ENCODE measurements around the gene NGFR.

Gene NGFR

GRCh38 chr17:49494986-49495841 is at the start of gene NGFR:
NGFR (plus strand) TSS chr17:49495293; CDS start chr17:49495418, 125 bp downstream.
- DNase-seq: peak; percentile 80

- DNase-seq: no peak
These were observed 49.5 kb upstream of the NGFR start for GRCh38 chr17:49445591-49445990.

GRCh38 chr17:49447628-49448302 is 47.3 kb upstream of the NGFR start:
- DNase-seq: no peak

GRCh38 chr17:49450181-49450580 is 44.9 kb upstream of the NGFR start:
- no peak for DNase-seq

- DNase-seq: no peak
These were observed 44.4 kb upstream of the NGFR start for GRCh38 chr17:49450735-49451134.

GRCh38 chr17:49452201-49452600 is 42.9 kb upstream of the NGFR start:
- DNase-seq: no peak

GRCh38 chr17:49452661-49453060 is 42.4 kb upstream of the NGFR start:
- no peak for DNase-seq

- DNase-seq: no peak
These were observed 41.0 kb upstream of the NGFR start for GRCh38 chr17:49454050-49454449.

- no peak for DNase-seq
These were observed 39.7 kb upstream of the NGFR start for GRCh38 chr17:49455272-49455861.

GRCh38 chr17:49456183-49456965 is 38.7 kb upstream of the NGFR start:
- no peak for DNase-seq

GRCh38 chr17:49457564-49458535 is 37.2 kb upstream of the NGFR start:
- no peak for DNase-seq

- no peak for DNase-seq
These were observed 35.6 kb upstream of the NGFR start for GRCh38 chr17:49459401-49459984.

- no peak for DNase-seq
These were observed 34.7 kb upstream of the NGFR start for GRCh38 chr17:49460401-49460800.

- no peak for DNase-seq
These were observed 33.5 kb upstream of the NGFR start for GRCh38 chr17:49461580-49461979.

GRCh38 chr17:49464049-49464448 is 31.0 kb upstream of the NGFR start:
- DNase-seq: no peak

- DNase-seq: no peak
These were observed 29.7 kb upstream of the NGFR start for GRCh38 chr17:49465331-49465903.

- no peak for DNase-seq
These were observed 28.7 kb upstream of the NGFR start for GRCh38 chr17:49466436-49466835.

- no peak for DNase-seq
These were observed 27.9 kb upstream of the NGFR start for GRCh38 chr17:49467175-49467574.

- no peak for DNase-seq
These were observed 26.2 kb upstream of the NGFR start for GRCh38 chr17:49468811-49469385.
